IMR-90 (cell line): ENCODE measurements around the gene RASGRF1. TPM values are rescaled to one million over a fixed set of nuclear protein-coding genes. Genes with fewer than 3 reads are reported as not detected.

ENCODE experiments used
- ATAC-seq: fragments of 200-7000 bp; cut with Tn5 transposase; 2 replicates; pipeline ENCODE4 v1.9.1; 2020; ENCODE audit warnings: low read depth, mild to moderate bottlenecking, moderate library complexity
- BruUV-seq: library from RNA; stranded (reverse); fragments of 400-500 nt; replicated peaks from 2 replicates; lab custom pipeline; 2021; lab: Mats Ljungman, UMichigan
- CTCF ChIA-PET: fragments of 300-600 bp; formaldehyde crosslinking; extraction: SDS; loops from one replicate; lab custom pipeline; 2021; ENCODE audit warnings: antibody characterized with exemption; lab: Yijun Ruan, JAX
- POLR2A ChIA-PET: fragments of 300-600 bp; sonication (Branson Sonifier 250); formaldehyde crosslinking; loops from one replicate; lab custom pipeline; 2022; ENCODE audit warnings: antibody characterized with exemption; ENCODE audit not compliant: unreplicated experiment; lab: Charles Lee
- DNase-seq: peaks from one replicate; pipeline ENCODE4 v3.0.0; 2013
- H2AFZ ChIP-seq: replicated peaks from 2 replicates; pipeline ENCODE3; 2013; ENCODE audit warnings: low read length, mild to moderate bottlenecking; ENCODE audit not compliant: poor library complexity
- H2AK5ac ChIP-seq: 2 replicates; pipeline ENCODE4 v1.6.1; 2013; ENCODE audit warnings: low read depth, low read length, inconsistent platforms
- H2AK9ac ChIP-seq: replicated peaks from 2 replicates; pipeline ENCODE3; 2013; ENCODE audit warnings: mild to moderate bottlenecking, low read depth, low read length, moderate library complexity; ENCODE audit not compliant: poor library complexity
- H2BK120ac ChIP-seq: 2 replicates; pipeline ENCODE4 v1.6.1; 2013; ENCODE audit warnings: low read depth, low read length, inconsistent platforms
- H2BK15ac ChIP-seq: 3 replicates; pipeline ENCODE4 v1.6.1; 2013; ENCODE audit warnings: low read depth, low read length, inconsistent platforms
- H2BK20ac ChIP-seq: 2 replicates; pipeline ENCODE4 v1.6.1; 2013; ENCODE audit warnings: low read depth, mild to moderate bottlenecking, inconsistent platforms, low read length, moderate library complexity
- H2BK5ac ChIP-seq: 2 replicates; pipeline ENCODE4 v1.6.1; 2013; ENCODE audit warnings: mild to moderate bottlenecking, low read depth, low read length, inconsistent platforms; ENCODE audit not compliant: poor library complexity, severe bottlenecking
- H3K14ac ChIP-seq: replicated peaks from 2 replicates; pipeline ENCODE4 v1.6.1; 2013; ENCODE audit warnings: low read depth, low read length, inconsistent platforms
- H3K18ac ChIP-seq: 2 replicates; pipeline ENCODE4 v1.6.1; 2013; ENCODE audit warnings: low read depth, low read length, control low read depth
- H3K23ac ChIP-seq: 2 replicates; pipeline ENCODE4 v1.6.1; 2013; ENCODE audit warnings: low read depth, low read length, inconsistent platforms
- H3K27ac ChIP-seq: 2 replicates; pipeline ENCODE4 v1.5.1; 2013; ENCODE audit warnings: mild to moderate bottlenecking, control low read depth, low read length; ENCODE audit not compliant: insufficient read depth
- H3K27me3 ChIP-seq: 2 replicates; pipeline ENCODE4 v1.6.1; 2013; ENCODE audit warnings: low read length; ENCODE audit not compliant: control insufficient read depth, insufficient read depth
- H3K36me3 ChIP-seq: 2 replicates; pipeline ENCODE4 v1.6.1; 2013; ENCODE audit warnings: low read length, mixed read lengths; ENCODE audit not compliant: control insufficient read depth, insufficient read depth
- H3K4ac ChIP-seq: 2 replicates; pipeline ENCODE4 v1.6.1; 2013; ENCODE audit warnings: low read depth, low read length, inconsistent platforms
- H3K4me1 ChIP-seq: 2 replicates; pipeline ENCODE4 v1.6.1; 2013; ENCODE audit warnings: low read length, mixed read lengths; ENCODE audit not compliant: control insufficient read depth, insufficient read depth
- H3K4me2 ChIP-seq: 2 replicates; pipeline ENCODE4 v1.6.1; 2013; ENCODE audit warnings: low read depth, mild to moderate bottlenecking, control low read depth, low read length, moderate library complexity
- H3K4me3 ChIP-seq: 2 replicates; pipeline ENCODE4 v1.5.1; 2013; ENCODE audit warnings: low read depth, mild to moderate bottlenecking, control low read depth, low read length, moderate library complexity; ENCODE audit not compliant: insufficient read depth
- H3K56ac ChIP-seq: 2 replicates; pipeline ENCODE4 v1.6.1; 2013; ENCODE audit warnings: low read length, inconsistent platforms; ENCODE audit not compliant: insufficient read depth; ENCODE audit errors: extremely low read depth
- H3K79me1 ChIP-seq, 2 experiments: 2 replicates each; pipeline ENCODE4 v1.6.1; 2013; ENCODE audit warnings: low read length in 2 of 2, inconsistent platforms in 1 of 2, low read depth in 1 of 2
- H3K9ac ChIP-seq: 2 replicates; pipeline ENCODE4 v1.6.1; 2013; ENCODE audit warnings: low read depth, low read length, control low read depth
- H3K9me1 ChIP-seq: 2 replicates; pipeline ENCODE4 v1.6.1; 2013; ENCODE audit warnings: low read length, inconsistent platforms; ENCODE audit not compliant: insufficient read depth
- H3K9me3 ChIP-seq: 2 replicates; pipeline ENCODE4 v1.6.1; 2013; ENCODE audit warnings: low read length; ENCODE audit not compliant: control insufficient read depth, insufficient read depth
- H4K20me1 ChIP-seq: 2 replicates; pipeline ENCODE4 v1.6.1; 2013; ENCODE audit warnings: low read length, inconsistent platforms; ENCODE audit not compliant: insufficient read depth
- H4K5ac ChIP-seq: 2 replicates; pipeline ENCODE4 v1.6.1; 2013; ENCODE audit warnings: mild to moderate bottlenecking, low read depth, low read length, control low read depth
- H4K8ac ChIP-seq, 2 experiments: 2 replicates each; pipeline ENCODE4 v1.6.1; 2013; ENCODE audit warnings: low read depth in 2 of 2, low read length in 2 of 2, control low read depth in 1 of 2, inconsistent platforms in 1 of 2
- H4K91ac ChIP-seq: 2 replicates; pipeline ENCODE4 v1.6.1; 2013; ENCODE audit warnings: low read depth, low read length, inconsistent platforms; ENCODE audit not compliant: insufficient read depth
- BHLHE40 ChIP-seq: fragments of 150-350 bp; IDR thresholded peaks from 2 replicates; pipeline ENCODE4 v1.6.1; 2016; ENCODE audit warnings: mild to moderate bottlenecking, low read depth, low read length
- CHD1 ChIP-seq: IDR thresholded peaks from 2 replicates; pipeline ENCODE4 v1.6.1; 2012; ENCODE audit warnings: low read depth, low read length, improper control_type of control experiment
- CTCF ChIP-seq: conservative IDR thresholded peaks from 2 replicates; pipeline ENCODE4 v1.5.1; 2012; ENCODE audit warnings: mild to moderate bottlenecking, low read depth, low read length, improper control_type of control experiment
- MAFK ChIP-seq: IDR thresholded peaks from 2 replicates; pipeline ENCODE4 v1.6.1; 2012; ENCODE audit warnings: low read depth, low read length, improper control_type of control experiment
- MAZ ChIP-seq: IDR thresholded peaks from 2 replicates; pipeline ENCODE4 v1.6.1; 2012; ENCODE audit warnings: low read depth, mild to moderate bottlenecking, low read length, improper control_type of control experiment, moderate library complexity, borderline replicate concordance
- MXI1 ChIP-seq: IDR thresholded peaks from 2 replicates; pipeline ENCODE4 v1.6.1; 2012; ENCODE audit warnings: low read depth, mild to moderate bottlenecking, low read length, moderate library complexity, borderline replicate concordance
- POLR2A ChIP-seq: IDR thresholded peaks from 2 replicates; pipeline ENCODE4 v1.6.1; 2012; ENCODE audit warnings: mild to moderate bottlenecking, low read depth, low read length
- RAD21 ChIP-seq: IDR thresholded peaks from 2 replicates; pipeline ENCODE4 v1.6.1; 2012; ENCODE audit warnings: low read length, improper control_type of control experiment
- RCOR1 ChIP-seq: IDR thresholded peaks from 2 replicates; pipeline ENCODE4 v1.6.1; 2012; ENCODE audit warnings: mild to moderate bottlenecking, low read length, improper control_type of control experiment; ENCODE audit not compliant: insufficient replicate concordance
- WGBS, 2 experiments: methylation state at CpG; one replicate each; pipeline versions ENCODE4 v1.1.5 to v1.1.7; 2013; ENCODE audit warnings: missing lambda C conversion rate in 2 of 2; ENCODE audit not compliant: insufficient read length in 1 of 2; ENCODE audit errors: extremely low coverage in 2 of 2; 5-methylcytosine and 5-hydroxymethylcytosine counted together
- dilution Hi-C: fragments of 300-500 bp; cut with HindIII; formaldehyde crosslinking; loops from one replicate; pipeline ENCODE4 v1.14.3; 2018; ENCODE audit warnings: low sequenced_read_pairs; ENCODE audit not compliant: unreplicated experiment
- in situ Hi-C: fragments of 300-500 bp; cut with MboI; formaldehyde crosslinking; loops from 3 replicates; pipeline ENCODE4 v1.14.3; 2019; ENCODE audit warnings: low sequenced_read_pairs, inconsistent platforms, mixed read lengths
- intact Hi-C: fragments of 100-400 bp; cut with micrococcal nuclease; formaldehyde crosslinking; loops from 2 replicates; pipeline ENCODE4 v1.10.0; 2022
- polyA plus RNA-seq, 3 experiments: library from polyadenylated mRNA; depleted of rRNA; stranded (reverse); fragments of >200 nt; gene quantifications; 2 replicates each; pipeline ENCODE4 v1.2.3, GENCODE V29; 2012; ENCODE audit warnings: low replicate concordance in 1 of 3
- total RNA-seq: library from RNA; depleted of rRNA; stranded (reverse); fragments of >200 nt; gene quantifications from 2 replicates; pipeline ENCODE4 v1.2.3, GENCODE V29; 2012

The RASGRF1 gene
- total and polyA plus RNA-seq, 2 of the 4 experiments (the other 2 are of a cell fraction) = under 0.01 to 0.15 TPM

- H2BK15ac ChIP-seq = no peak overlapping the region
- ATAC-seq = no peak
- H3K56ac ChIP-seq = no peak overlapping the region
- H3K23ac ChIP-seq = no peak overlapping the region
- H4K91ac ChIP-seq = no peak overlapping the region
- H4K20me1 ChIP-seq = no peaks in the 10 kb centered on the region
- TF ChIP-seq MXI1 (no peak), CHD1 (no peak), POLR2A (no peak), MAZ (no peak), BHLHE40 (no peak), MAFK (no peak), CTCF (no peak), RCOR1 (no peak), RAD21 (no peak)
- in situ Hi-C loops = no loop called here
- H3K79me1 ChIP-seq = no peaks in the 10 kb centered on the region
- peaks cover 10% of the 10 kb centered on the region for H3K27me3 ChIP-seq
- no peak overlapping the region for H2BK5ac ChIP-seq
- H2AFZ ChIP-seq = no peak overlapping the region
- no peaks in the 10 kb centered on the region for H3K4me1 ChIP-seq
- DNase-seq = no peak
- H3K4me2 ChIP-seq = no peak overlapping the region
- H3K27ac ChIP-seq = no peak overlapping the region
- H3K4me3 ChIP-seq = no peak overlapping the region
- no peaks in the 10 kb centered on the region for H3K36me3 ChIP-seq
- H4K8ac ChIP-seq = no peak overlapping the region
- ChIA-PET CTCF (no interaction called here), POLR2A (no interaction called here)
- no peak overlapping the region for H3K4ac ChIP-seq
- H4K5ac ChIP-seq = no peak overlapping the region
- H3K18ac ChIP-seq = no peak overlapping the region
- no CpG with 5 or more reads among the region's 1 CpG for WGBS, 2 experiments
- dilution Hi-C loops = no loop called here
- intact Hi-C loops = no loop called here
- H3K9me1 ChIP-seq = no peaks in the 10 kb centered on the region
- no peak overlapping the region for H2BK120ac ChIP-seq
- H3K9me3 ChIP-seq = peaks cover 4% of the 10 kb centered on the region
- no peak overlapping the region for H2AK9ac ChIP-seq
- no peak overlapping the region for H3K14ac ChIP-seq
- BruUV-seq = no TSS peak
- H2AK5ac ChIP-seq = no peak overlapping the region
- no peak overlapping the region for H2BK20ac ChIP-seq
- no peak overlapping the region for H3K9ac ChIP-seq
These were observed 45.5 kb downstream of the RASGRF1 start for GRCh38 chr15:79045041-79045440.
